Fibroblast of lung (primary cell): ENCODE results near the gene PGAP2. TPM values are rescaled to one million over a fixed set of nuclear protein-coding genes. Genes with fewer than 3 reads are reported as not detected.
"Not testable (repeated sequence)": the region's sequence is repeated elsewhere in the genome, so short reads cannot be mapped to it uniquely, and the experiment has no call there.

Experiments used
- DNase-seq, 2 donors: peaks; one replicate each; pipeline versions ENCODE4 v3.0.0 to v3.0.0-alpha.2; 2010; ENCODE audit warnings: low read depth in 2 of 2
- H2AFZ ChIP-seq: 2 replicates; pipeline ENCODE4 v1.5.1; 2012; ENCODE audit warnings: low read length, control low read depth, inconsistent platforms
- H3K27ac ChIP-seq: 2 replicates; pipeline ENCODE4 v1.5.1; 2011; ENCODE audit warnings: low read length, control low read depth; ENCODE audit not compliant: insufficient read depth
- H3K27me3 ChIP-seq: 2 replicates; pipeline ENCODE4 v1.5.1; 2011; ENCODE audit warnings: mild to moderate bottlenecking, low read length; ENCODE audit not compliant: control insufficient read depth, insufficient read depth
- H3K36me3 ChIP-seq: 2 replicates; pipeline ENCODE4 v1.5.1; 2011; ENCODE audit warnings: low read length; ENCODE audit not compliant: control insufficient read depth, insufficient read depth
- H3K4me1 ChIP-seq: 2 replicates; pipeline ENCODE4 v1.5.1; 2011; ENCODE audit warnings: low read length; ENCODE audit not compliant: control insufficient read depth, insufficient read depth; ENCODE audit errors: extremely low read depth
- H3K4me2 ChIP-seq: 2 replicates; pipeline ENCODE4 v1.5.1; 2011; ENCODE audit warnings: low read length, control low read depth; ENCODE audit not compliant: insufficient read depth; ENCODE audit errors: extremely low read depth
- H3K4me3 ChIP-seq, 4 experiments: fragments of 200-600 bp in 1 of 4; sonication (generic) in 1 of 4; replicated peaks in 1 of 4; 2 replicates each; pipeline ENCODE4 v1.5.1; 2011 to 2016; ENCODE audit warnings: low read length in 4 of 4, low read depth in 3 of 4, mild to moderate bottlenecking in 3 of 4, control low read depth in 2 of 4, inconsistent platforms in 1 of 4, mixed read lengths in 1 of 4; ENCODE audit not compliant: insufficient read depth in 1 of 4; ENCODE audit errors: control extremely low read depth in 1 of 4
- H3K79me2 ChIP-seq: 2 replicates; pipeline ENCODE4 v1.5.1; 2012; ENCODE audit warnings: mild to moderate bottlenecking, low read length, inconsistent platforms; ENCODE audit not compliant: control insufficient read depth, insufficient read depth
- H3K9ac ChIP-seq: 2 replicates; pipeline ENCODE4 v1.5.1; 2011; ENCODE audit warnings: mild to moderate bottlenecking, low read length, control low read depth; ENCODE audit not compliant: insufficient read depth
- H3K9me3 ChIP-seq: 2 replicates; pipeline ENCODE4 v1.5.1; 2012; ENCODE audit warnings: low read depth, low read length; ENCODE audit not compliant: control insufficient read depth, insufficient read depth
- H4K20me1 ChIP-seq: 2 replicates; pipeline ENCODE4 v1.5.1; 2011; ENCODE audit warnings: low read length; ENCODE audit not compliant: control insufficient read depth, insufficient read depth; ENCODE audit errors: extremely low read depth
- CTCF ChIP-seq, 2 donors: IDR thresholded peaks in 1 of 2; conservative IDR thresholded peaks in 1 of 2; 1 replicate in 1 of 2; 2 replicates in 1 of 2; pipeline ENCODE4 v1.5.1; 2011 to 2012; ENCODE audit warnings: low read length in 2 of 2, control low read depth in 1 of 2, inconsistent platforms in 1 of 2, low read depth in 1 of 2, mild to moderate bottlenecking in 1 of 2
- EZH2 ChIP-seq: IDR thresholded peaks from 2 replicates; pipeline ENCODE4 v1.5.1; 2012; ENCODE audit warnings: low read length, control low read depth, mild to moderate bottlenecking; ENCODE audit errors: missing control alignments
- polyA plus RNA-seq, 2 donors: library from polyadenylated mRNA; depleted of rRNA in 1 of 2; stranded (reverse) in 1 of 2; unstranded in 1 of 2; fragments of >200 nt; gene quantifications; 2 replicates each; pipeline ENCODE4 v1.2.1, GENCODE V29; 2011 to 2012; ENCODE audit warnings: missing spikeins in 1 of 2
- total RNA-seq: library from RNA; depleted of rRNA; stranded (reverse); fragments of >200 nt; gene quantifications from 2 replicates; pipeline ENCODE4 v1.2.1, GENCODE V29; 2014

Gene PGAP2
- total and polyA plus RNA-seq, 2 donors (not counting 1 experiment from before 2014, with no cell fraction given): 12.4 to 12.8 TPM

- TF ChIP-seq EZH2 (no peak), CTCF (conservative IDR thresholded peaks at IDR 0.05 in 1 of 2, IDR thresholded peaks at IDR 0.05 in 1 of 2; ENCODE audit: low read depth in 1 of 2, low read length in 2 of 2) (no peak)
- Histone ChIP-seq H3K4me2 (peak overlapping the region; percentile 15), H3K4me1 (peaks cover 5% of the 10 kb centered on the region), H3K27me3 (no peaks in the 10 kb centered on the region), H3K4me3 (no peak overlapping the region), H3K79me2 (peaks cover 96% of the 10 kb centered on the region), H2AFZ (no peak overlapping the region), H4K20me1 (no peaks in the 10 kb centered on the region), H3K9ac (no peak overlapping the region), H3K27ac (peak overlapping the region; percentile 25), H3K9me3 (no peaks in the 10 kb centered on the region), H3K36me3 (peaks cover 2% of the 10 kb centered on the region)
- peak; percentile 19 to 61 for DNase-seq
These were observed 21.5 kb upstream of the PGAP2 start for GRCh38 chr11:3786781-3787428.

DNA sequence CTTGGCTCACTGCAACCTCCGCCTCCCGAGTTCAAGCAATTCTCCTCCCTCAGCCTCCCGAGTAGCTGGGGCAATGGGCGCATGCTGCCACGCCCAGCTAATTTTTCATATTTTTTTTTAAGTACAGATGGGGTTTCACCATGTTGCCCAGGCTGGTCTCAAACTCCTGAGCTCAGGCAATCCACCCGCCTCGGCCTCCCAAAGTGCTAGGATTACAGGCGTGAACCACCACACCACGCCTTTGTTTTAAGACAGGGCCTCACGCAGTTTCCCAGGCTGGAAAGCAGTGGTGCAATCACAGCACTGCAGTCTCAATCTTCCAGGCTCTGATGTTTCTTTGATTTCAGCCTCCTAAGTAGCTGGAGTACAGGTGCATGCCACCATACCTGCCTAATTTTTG, 14.0 kb upstream of the PGAP2 start:
- not testable (repeated sequence) for H3K9me3 ChIP-seq, H3K9ac ChIP-seq, H3K4me3 ChIP-seq, H3K36me3 ChIP-seq, H4K20me1 ChIP-seq, DNase-seq, H2AFZ ChIP-seq, H3K4me2 ChIP-seq, H3K27ac ChIP-seq, H3K27me3 ChIP-seq, H3K4me1 ChIP-seq
- peaks cover 78% of the 10 kb centered on the region for H3K79me2 ChIP-seq

- Histone ChIP-seq H4K20me1 (no peaks in the 10 kb centered on the region), H3K27me3 (no peaks in the 10 kb centered on the region), H3K4me3 (peak overlapping the region; percentile 82 to 99 (median 90)), H3K27ac (no peak overlapping the region), H3K4me1 (peaks cover 2% of the 10 kb centered on the region), H3K36me3 (no peaks in the 10 kb centered on the region), H3K9ac (no peak overlapping the region), H3K79me2 (peaks cover 69% of the 10 kb centered on the region), H3K4me2 (peak overlapping the region; percentile 94), H2AFZ (no peak overlapping the region), H3K9me3 (no peaks in the 10 kb centered on the region)
- no peak for DNase-seq
- TF ChIP-seq EZH2 (no peak), CTCF (conservative IDR thresholded peaks at IDR 0.05 in 1 of 2, IDR thresholded peaks at IDR 0.05 in 1 of 2; ENCODE audit: low read depth in 1 of 2, low read length in 2 of 2) (no peak)
These were observed 13.0 kb upstream of the PGAP2 start for GRCh38 chr11:3795131-3796001.
